NCI-H748 (cell line): Measurements from ENCODE around the gene NACC1.

Experiments
- DNase-seq: peaks from one replicate; lab custom pipeline; 2025; ENCODE audit not compliant: unreplicated experiment; lab: John Stamatoyannopoulos, UW

NACC1 gene

DNA sequence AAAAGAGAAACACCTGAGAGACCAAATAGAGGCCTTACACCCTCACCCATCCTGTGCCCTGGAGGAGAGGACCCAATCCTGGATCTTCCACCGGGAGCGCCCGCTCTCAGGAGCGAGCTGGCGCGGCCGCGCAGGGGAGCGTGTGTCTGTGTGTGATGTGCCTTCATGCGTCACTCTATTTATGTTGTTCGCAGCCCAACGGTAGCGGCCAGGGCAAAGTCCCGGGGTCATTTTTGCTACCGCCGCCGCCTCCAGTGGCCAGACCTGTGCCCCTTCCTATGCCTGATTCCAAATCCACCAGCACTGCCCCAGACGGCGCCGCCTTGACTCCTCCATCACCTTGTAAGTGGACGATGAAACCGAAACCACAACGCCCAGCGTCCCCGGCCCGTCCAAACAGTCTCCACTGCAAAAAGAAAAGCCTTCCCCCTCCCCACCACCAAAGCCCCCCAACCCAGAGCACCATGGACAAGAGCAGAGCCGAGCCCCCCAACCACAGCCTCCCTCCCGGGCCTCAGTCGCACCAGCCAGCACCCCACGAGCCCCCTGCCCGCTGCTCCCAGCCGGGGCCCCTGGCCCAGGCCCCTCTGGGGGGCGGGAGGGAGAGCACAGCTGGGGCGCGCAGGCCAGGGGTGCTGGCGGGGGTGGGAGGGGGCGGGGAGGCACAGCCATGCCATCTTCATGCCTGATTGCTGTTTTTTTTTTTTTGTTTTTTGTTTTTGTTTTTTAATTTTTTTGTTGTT is 30.1 kb upstream of the NACC1 start:
- DNase-seq: no peak

DNA sequence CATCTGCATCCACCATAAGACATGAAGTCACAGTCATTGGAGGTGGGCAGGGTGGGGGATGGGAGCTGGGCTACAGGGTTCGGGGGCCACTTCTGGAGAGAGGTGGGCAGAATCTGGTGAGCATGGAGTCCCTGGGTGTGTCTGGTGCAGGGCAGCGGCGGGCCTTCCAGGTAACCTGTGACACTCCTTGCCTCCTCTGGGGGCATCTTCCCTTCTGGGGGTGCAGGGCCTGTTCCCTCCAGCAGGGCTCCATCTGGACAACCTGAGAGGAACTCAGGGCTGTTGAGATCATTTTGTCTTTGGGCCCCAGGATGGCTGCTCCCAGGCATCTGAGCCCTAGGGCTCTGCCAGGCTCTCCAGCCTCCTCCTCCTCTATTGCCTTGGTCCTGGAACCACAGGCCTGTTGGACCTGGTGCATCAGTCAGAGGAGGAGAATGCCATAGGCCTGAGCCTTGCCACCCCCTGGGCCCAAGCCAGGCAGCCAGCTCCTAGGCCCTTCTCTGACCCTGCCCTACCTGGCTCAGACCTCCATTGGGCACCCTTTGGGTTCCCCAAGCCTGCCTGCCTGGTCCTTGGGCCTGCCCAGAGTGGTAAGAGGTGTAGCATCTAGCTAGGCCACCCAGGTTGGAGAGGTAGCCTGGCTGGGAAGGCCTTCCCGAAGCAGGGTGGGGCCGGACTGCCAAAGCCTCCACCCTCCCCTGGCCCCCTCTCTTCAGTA is 28.8 kb upstream of the NACC1 start:
- DNase-seq: no peak

DNA sequence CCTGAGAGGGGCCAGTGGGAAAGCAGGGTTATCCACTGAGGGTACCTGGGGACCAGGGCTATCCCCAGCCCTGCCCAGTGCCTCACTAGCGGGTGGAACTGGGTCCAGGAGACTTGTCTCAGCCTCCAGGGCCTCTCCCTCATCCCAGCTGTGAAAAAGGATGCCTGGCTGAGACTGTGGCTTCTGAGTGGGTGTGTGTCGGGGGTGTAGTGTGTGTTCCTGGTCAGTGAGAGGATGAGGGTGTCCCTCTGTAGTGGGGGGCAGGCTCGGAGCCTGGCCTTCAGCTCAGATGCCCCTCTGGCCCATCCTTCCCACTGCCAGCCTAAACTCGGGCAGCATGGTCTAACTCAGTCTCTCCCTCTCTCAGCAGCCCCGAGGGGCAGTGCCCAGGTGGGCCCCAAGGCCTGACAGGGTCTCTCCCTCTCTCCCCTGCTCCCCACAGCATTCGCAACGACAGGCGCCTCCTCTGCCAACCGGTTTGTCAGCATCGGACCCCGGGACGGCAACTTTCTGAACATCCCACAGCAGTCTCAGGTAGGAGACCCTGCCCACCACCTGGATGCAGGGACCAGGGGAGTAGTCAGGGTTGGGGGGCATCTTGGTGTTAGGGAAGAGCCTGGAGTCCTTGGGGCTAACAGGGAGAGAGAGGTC is 28.1 kb upstream of the NACC1 start:
- DNase-seq: no peak

DNA sequence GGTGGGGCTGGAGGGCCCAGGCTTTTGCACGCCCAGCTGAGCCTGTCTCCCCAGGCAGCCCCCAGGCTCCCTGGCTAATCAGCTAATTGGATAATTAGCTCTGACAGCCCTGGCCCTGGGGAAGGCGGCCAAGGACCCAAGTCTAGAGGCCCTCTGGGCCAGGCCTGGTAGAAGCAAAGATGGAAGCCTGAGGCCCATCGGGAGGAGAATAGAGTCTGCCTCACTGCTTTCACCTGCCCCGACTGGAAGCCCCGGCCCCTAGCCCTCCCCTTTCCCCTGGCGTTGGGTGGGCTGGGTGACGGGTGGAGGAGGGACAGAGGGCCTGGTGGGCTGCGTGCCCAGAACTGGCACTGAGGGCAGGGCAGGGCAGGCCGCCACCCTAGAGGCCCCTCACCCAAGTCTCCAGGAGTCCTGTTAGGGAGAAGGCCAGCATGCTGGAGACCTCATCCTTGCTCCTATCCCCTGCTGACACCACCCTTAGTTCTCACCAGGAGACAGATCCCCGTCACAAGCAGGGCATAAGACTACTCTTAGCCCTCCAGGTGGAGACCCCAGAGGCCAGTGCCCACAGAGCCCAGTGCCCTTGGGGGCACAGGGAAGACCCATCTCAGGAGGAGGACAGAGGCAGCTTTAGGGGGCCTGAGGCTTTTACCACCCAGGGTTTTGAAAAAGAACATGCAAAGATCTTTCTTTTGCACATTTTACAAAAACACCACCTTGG is 27.4 kb upstream of the NACC1 start:
- DNase-seq: no peak

DNA sequence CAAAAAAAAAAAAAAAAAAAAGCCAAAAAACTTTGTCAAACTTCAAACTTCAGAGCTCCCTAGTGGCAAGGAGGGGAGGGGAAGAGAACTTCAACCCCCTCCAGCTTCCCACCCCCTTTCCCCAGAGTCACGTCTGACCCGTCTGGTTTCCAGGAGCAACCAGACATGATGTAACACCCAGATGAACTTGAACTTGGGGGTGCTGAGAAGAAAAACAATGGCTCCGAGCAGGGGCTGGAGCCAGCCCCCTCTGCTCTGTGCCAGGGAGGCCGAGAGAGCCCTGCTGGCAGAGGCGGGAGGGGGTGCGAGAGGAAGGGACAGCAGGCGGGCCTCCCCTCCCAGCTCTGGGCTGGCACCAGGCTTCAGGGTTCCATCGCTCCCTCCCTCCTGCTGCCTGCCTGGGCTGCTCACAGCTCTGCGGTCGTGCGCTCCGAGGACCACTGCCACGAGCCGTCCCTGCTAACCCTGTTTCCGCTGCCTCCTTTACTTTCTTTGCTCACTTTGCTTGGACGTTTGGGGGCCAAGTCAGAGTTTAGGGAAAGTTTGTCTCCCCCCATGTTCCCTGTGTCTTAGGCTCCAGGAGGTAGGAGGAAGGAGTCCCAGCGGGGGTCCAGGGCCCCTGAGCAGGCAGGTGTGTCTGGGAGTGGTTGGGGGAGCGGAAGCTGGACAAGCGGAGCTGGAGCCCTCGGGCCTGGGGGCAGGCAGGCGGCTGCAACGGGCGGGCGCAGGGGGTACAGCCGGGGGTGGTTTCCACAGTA is 26.5 kb upstream of the NACC1 start:
- DNase-seq: no peak

DNA sequence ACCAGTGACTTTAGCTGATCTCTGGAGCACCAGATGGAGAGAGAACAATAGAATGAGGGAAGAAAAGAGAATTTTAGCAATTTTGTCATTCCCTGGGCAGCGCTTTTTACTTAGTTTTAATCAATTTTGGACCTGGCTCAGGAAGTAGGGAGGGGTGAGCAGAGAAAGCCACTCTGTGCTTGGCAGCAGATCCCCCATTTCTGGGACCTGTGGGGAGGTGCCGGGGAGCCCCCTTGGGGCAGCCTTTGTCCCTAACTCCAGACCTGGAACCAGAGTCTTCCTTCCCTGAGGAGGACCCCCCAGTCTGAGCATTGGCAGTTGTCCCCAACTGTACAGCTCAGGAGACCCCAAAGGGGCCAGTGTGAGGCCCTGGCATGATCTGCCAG is 25.9 kb upstream of the NACC1 start:
- DNase-seq: no peak

DNA sequence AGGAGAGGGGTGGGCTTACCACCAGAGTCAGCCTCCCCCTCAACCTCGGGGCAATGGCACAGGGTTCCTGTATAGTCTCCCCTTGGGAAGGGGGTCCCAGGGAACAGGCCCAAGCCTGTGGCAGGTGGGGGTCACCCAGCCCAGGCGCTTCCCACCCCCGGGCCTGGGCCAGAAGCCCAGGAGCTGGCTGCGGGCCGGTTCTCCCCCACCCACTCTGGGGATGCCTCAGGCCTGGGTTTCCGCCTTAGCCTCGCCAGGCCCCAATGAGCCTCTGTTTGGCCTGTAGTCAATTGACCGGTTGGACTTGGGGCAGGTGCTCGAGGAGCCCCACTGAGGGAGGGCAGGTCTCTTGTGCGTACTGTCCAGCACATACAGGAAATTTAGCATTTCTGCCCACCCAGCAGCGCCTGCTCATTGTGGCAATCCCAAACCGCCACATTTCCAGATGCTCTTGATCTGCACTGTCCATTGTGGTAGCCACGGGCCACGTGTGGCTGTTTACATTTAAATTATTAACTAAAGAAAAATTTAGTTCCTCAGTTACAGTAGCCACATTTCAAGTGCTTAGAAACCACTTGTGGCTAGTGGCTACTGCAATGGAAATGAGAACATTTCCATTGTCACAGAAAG is 25.3 kb upstream of the NACC1 start:
- DNase-seq: no peak

DNA sequence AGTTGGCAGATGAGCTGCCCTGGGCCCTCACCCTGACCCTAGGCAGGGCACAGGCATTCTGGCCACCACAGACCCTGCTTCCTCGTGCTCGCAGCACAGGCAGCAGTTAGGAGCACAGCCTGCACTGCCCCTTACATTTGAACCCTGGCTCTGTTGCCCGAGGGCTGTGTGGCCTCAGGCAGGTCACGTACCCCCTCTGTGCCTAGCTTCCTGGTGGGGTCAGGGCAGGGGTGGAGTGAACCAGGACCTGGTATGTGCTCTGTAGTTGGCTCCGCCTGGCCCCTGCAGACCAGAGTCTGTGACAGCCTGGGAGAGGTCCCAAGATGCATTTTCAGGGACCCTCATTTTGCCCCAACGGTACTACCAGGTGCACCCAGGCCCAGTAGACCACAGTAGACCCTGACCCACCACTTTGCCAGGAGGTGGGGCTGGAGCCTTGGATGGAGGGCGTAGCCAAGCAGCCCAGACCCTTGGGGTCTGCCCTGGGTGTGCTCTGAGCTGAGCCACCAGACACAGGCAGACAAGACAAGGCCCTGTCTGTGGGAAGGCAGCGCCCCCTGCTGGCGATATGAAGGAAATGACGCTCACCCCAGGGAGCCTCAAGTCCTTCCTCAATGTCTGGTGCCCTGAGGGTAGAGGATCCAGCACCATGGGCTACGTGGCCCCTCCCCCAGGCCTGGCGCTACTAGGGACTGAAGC is 24.5 kb upstream of the NACC1 start:
- DNase-seq: peak; percentile 70

DNA sequence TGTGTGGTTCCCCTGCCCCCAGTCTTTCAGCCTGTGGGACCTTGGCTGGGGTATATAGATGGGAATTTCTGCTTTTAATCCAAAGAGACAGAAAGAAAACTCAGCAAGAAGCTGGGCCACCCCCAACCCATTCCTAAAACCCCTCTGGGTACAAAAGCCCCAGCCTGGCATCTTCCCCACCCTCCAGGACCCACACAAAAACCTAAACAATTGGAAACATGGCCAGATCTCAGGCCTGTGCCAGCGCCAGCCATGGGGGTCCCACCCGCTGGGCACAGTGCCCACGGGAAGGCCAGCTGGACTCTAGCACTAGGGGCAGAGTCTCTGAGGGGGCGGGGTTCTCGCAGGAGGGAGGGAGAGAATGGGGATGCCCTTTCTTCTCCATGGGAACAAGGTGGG is 24.0 kb upstream of the NACC1 start:
- no peak for DNase-seq

DNA sequence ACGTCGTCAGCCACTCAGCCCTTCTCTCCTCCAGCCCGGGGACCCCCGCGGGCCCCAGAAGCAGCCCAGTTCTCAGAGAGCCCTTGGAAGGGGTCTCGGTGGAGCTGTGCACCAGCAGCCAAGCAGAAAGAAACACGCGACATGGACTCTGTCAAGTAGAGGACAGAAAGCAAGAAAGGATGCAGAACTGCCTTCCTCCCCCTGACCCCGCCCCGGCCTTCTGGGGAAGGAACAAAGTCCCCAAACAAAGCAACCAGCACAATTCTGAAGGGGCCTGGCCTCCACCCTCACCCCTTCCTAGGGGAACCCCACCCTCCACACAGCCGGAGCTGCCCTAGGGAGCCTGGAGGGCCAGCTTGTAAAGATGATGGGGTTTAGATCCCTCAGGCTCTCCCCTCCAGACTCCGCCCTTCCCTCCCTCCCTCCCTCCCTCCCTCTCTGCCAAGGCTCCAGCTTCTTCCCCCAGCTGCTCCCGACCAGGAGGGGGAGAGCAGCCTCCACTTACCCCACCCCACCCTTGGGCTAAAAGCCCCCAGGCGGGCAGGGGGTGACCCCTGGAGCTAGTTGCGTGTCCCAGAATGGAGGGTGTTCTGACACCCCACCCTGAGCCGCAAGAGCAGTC is 23.2 kb upstream of the NACC1 start:
- DNase-seq: no peak

DNA sequence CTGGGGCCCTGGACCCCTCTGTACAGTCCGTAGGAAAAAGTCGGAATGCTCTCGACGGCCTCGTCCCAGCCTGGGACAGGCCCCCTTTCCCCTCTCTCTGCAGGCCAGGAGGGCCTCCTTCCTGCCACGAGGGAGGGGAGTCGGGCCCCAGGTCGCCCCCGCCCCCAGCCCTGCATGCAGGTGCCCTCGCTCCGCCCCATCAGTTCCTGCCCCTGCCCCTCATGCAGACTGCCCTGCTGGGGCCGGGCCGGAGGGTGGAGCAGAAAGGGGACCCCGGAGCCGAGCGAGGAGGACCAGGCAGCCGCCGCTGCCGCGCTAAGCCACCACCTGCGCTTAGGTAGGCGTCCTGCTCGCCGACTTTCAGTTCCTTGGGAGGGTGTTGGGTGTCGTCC is 22.7 kb upstream of the NACC1 start:
- no peak for DNase-seq

DNA sequence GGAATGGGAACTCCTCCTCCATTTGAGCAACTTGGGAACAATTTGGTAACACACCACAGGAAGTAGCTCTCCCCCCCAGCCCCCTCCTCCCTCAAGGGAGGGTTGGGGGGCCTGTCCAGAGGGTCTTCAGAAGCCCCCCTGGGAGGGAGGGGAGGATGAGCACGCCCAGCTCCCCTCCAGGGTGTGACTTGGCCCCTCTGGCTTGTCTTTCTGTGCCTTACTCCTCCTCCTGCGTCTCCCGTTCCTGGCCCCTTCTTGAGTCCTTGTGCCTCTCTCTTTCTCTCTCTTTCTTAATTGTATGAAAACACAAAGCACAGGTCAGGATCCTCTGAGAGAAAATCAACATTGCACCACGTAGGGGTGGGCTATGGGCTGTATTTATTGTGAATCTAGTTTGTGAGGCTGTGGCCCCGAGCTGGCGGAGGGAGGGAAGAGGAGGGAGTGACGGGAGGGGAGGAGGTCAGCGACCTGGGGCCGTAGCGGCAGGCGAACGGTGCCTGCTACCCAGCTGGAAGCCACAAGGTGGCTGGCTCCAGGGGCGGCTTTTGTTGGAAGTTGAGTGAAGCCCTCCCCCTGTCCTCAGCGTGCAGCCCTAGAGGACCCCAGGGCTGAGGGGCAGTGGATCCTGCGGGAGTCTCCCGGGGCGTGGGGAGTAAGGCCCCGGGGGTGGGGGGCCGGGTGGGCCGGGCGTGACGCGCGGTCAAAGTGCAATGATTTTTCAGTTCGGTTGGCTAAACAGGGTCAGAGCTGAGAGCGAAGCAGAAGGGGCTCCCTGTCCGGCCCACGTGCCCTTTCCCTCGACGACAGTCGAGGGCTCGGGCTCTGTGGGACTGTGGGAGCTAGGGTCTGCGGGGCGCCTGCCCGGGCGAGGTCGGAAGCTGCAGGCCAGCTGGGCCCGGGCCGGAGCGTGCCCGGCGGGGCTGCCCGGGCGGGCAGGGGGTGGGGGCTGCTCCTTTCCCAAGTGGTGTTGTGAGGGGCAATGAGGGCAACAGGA is 21.8 kb upstream of the NACC1 start:
- no peak for DNase-seq

DNA sequence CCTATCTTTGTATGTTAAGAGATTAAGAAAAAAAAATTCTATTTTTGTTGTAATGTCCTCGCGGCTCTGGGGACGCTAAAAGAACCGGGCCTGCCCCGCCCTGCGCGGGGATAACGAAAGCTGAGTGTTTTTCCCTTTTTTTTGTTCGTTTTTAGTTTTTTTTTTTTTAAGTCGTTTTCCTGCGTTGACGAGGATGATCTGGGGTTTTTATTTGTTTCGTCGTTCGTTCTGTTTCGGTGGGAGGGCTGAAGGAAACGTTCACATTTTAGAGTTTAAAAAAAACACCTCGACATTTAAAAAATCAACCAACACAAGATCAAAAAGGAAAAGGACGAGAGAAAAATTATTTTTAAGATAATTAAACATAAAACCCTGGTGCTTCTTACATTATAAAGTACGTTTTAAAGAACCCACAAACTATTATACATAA is 21.0 kb upstream of the NACC1 start:
- DNase-seq: no peak

DNA sequence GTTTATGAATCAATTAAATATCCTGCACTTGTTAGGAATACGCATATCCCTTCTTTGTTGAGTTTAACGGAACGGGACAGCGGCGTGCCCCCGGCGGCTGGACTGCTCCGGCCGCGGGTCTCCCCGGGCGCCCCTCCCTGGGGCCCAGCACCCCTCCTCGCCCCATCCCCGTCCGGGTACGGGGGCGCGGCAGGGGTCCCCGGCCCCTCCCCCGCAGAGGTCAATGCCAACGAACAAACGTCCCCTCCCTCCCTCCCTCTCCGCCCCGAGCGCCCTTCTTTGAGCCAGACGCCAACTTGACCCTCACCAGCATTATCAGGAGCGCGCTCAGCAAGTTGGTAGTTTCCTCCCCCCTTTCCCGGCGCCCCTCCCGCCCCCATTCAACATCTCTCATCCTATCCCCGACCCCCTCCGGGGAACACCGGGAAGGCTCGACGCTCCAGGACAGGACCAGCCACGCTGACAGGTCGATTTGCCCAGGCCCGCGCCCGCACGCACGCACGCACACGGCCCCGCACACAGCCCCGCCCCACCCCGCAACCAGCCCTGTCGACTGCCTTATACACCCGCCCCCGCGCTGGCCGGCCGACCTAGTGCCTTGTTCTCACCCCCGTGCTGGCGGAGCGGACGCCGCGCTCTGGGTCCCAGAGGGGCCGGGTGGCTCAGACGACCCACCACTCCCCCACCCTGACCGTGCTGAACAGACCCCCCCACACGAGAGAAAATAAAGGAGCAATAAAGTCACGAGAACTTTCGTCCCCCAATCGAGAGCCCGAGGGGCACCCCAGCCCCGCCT is 20.4 kb upstream of the NACC1 start:
- DNase-seq: no peak

DNA sequence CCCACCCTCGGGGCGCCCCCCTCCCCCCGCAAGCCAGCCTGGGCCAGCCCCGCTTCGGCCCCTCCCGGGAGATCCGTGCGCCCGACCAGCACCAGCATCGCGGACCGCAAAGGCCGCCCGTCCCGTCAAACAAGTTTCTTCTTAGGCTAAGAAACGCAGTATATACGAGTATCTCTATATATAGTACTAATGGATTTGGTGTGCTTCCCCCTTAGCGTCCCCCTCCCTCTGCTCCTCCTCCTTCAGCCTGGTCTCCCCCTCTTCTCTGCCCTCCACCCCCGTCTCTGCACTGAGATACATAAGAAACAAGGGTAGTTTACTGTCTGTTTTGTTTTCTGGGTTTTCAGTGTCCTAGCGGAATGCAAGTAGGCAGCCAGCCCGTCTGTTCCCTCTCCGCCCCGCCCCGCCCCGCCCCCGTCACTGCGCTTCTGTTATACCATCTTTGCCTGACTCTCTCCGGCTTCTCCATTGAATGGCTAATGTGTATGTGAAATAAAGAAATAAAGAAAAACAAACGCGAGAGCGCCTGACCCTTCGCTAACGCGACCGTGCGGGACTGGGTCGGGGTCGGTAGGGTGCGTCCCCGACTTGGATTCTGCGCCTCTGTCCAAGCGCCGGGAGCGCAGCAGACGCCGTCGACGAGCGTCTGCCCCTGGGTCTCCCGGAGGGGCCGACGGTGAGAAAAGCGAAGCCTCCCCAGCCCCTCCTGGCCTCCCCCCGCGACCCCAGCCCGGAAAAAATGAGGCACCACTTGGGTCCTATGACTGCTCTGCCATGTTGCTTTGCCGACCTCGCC is 19.6 kb upstream of the NACC1 start:
- DNase-seq: peak; percentile 31
